Fibroblast of upper back skin (primary cell): ENCODE measurements around the gene FSCN2.

Experiments
- DNase-seq: peaks from one replicate; pipeline ENCODE4 v3.0.0-alpha.2; 2013

FSCN2 gene

GRCh38 chr17:81558115-81558468 is 29.9 kb downstream of the FSCN2 start:
- no peak for DNase-seq

GRCh38 chr17:81558941-81559806 is 31.0 kb downstream of the FSCN2 start:
- DNase-seq: peak; percentile 32

- DNase-seq: no peak
Measured at GRCh38 chr17:81561494-81561885, 33.3 kb downstream of the FSCN2 start.

- peak; percentile 50 for DNase-seq
Measured at GRCh38 chr17:81563861-81564586, 35.8 kb downstream of the FSCN2 start.

- DNase-seq: no peak
Measured at GRCh38 chr17:81564778-81565177, 36.6 kb downstream of the FSCN2 start.

GRCh38 chr17:81565231-81565630 is 37.1 kb downstream of the FSCN2 start:
- DNase-seq: no peak

- peak; percentile 100 for DNase-seq
Measured at GRCh38 chr17:81566461-81567126, 38.4 kb downstream of the FSCN2 start.

GRCh38 chr17:81567191-81567590 is 39.0 kb downstream of the FSCN2 start:
- no peak for DNase-seq

- no peak for DNase-seq
Measured at GRCh38 chr17:81568416-81568815, 40.2 kb downstream of the FSCN2 start.

GRCh38 chr17:81569986-81570514 is 41.9 kb downstream of the FSCN2 start:
- no peak for DNase-seq

GRCh38 chr17:81570964-81571363 is 42.8 kb downstream of the FSCN2 start:
- no peak for DNase-seq

- DNase-seq: peak; percentile 56
Measured at GRCh38 chr17:81572563-81573168, 44.5 kb downstream of the FSCN2 start.

- DNase-seq: no peak
Measured at GRCh38 chr17:81573794-81574642, 45.8 kb downstream of the FSCN2 start.

- DNase-seq: no peak
Measured at GRCh38 chr17:81574643-81574956, 46.4 kb downstream of the FSCN2 start.

GRCh38 chr17:81575836-81576235 is 47.7 kb downstream of the FSCN2 start:
- no peak for DNase-seq

GRCh38 chr17:81576621-81577277 is 48.6 kb downstream of the FSCN2 start:
- peak; percentile 80 for DNase-seq

GRCh38 chr17:81577278-81578000 is 49.3 kb downstream of the FSCN2 start:
- no peak for DNase-seq

GRCh38 chr17:81578038-81578441 is 49.9 kb downstream of the FSCN2 start:
- peak; percentile 57 for DNase-seq

- no peak for DNase-seq
Measured at GRCh38 chr17:81578561-81579225, 50.5 kb downstream of the FSCN2 start.

GRCh38 chr17:81579298-81579697 is 51.1 kb downstream of the FSCN2 start:
- no peak for DNase-seq
